ENCODE measurements around the gene KCNMB2.

- TF ChIP-seq SUZ12 (IDR thresholded peaks at IDR 0.05; ENCODE audit: extremely low read depth, insufficient read depth, insufficient read length) (no peak), YY1 (IDR thresholded peaks at IDR 0.05; ENCODE audit: insufficient read depth, insufficient read length) (no peak)
Measured at GRCh38 chr3:178623666-178624255, 87.5 kb downstream of the KCNMB2 start.

Data from NT2/D1 (cell line).